ENCODE data around the gene NDUFAF8. TPM values are rescaled to one million over a fixed set of nuclear protein-coding genes. Genes with fewer than 3 reads are reported as not detected.

Gene NDUFAF8
- 57.7 and 58.1 TPM in 2 replicates for total RNA-seq

- peak within 1 kb of the TSS; percentile 96 for H3K4me3 Mint-ChIP-seq (ENCODE audit: low read depth)
- H3K27ac Mint-ChIP-seq: peak within 1 kb of the TSS; percentile 95
- peaks cover 32% of the 10 kb centered on the region for H3K36me3 Mint-ChIP-seq (ENCODE audit: low read depth)
- peaks cover 20% of the 10 kb centered on the region for H3K4me1 Mint-ChIP-seq (ENCODE audit: low read depth)
- peak; percentile 97 for DNase-seq (ENCODE audit: low spot score)
- H3K27me3 Mint-ChIP-seq (ENCODE audit: low read depth): no peaks in the 10 kb centered on the region
- intact Hi-C loops (cut with micrococcal nuclease): loop anchor here (1.0 to 5.0 kb wide), 2 partner anchors 16 to 248 kb away; no protein-coding TSS in a partner anchor
- no peaks in the 10 kb centered on the region for H3K9me3 Mint-ChIP-seq
Observed at GRCh38 chr17:81238815-81239713, at the start of gene NDUFAF8, which contains the start of gene TEPSIN. TSS of gene NDUFAF8 (plus strand) at chr17:81239318. CDS start at chr17:81239364, 46 bp downstream. TSS of gene TEPSIN (minus strand) at chr17:81239055. CDS start at chr17:81239033, 22 bp downstream.

DNA sequence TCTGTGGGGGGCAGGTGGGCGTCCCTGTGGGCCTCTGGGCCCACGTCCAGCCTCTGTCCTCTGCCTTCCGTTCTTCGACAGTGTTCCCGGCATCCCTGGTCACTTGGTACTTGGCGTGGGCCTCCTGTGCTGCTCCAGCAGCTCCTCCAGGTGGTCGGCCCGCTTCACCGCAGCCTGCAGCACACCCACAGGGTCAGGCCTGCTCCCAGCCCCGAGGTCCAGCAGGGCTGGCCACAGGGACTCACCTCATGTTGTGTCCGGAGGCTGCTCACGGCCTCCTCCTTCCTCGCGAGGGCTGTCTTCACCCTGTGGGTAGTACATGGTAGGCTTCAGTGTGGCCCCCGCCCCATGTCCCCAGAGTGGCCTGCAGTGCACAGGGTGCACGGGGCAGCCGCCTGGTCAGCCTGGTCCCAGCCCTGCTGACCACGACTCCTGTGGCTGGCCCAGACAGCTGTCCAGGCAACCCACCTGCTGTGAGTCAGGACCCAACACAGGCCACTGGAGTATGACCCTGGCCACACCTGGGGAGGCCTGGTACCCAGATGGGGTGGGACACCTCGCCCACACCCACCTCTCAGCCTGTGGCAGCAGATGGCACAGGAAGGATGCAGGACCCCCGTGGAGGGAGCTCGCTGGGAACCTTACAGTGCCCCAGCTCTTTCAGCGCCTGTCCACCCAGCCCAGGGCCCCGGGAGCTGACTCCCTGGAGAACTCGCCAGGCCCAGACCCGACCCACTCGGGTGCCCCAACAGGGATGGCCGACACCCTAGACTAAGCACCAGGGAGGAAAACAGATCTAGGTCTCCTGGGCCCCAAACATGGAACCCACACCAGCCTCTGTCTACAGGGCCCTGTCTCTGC is 49.2 kb upstream of the NDUFAF8 start:
- H3K27ac Mint-ChIP-seq: no peak overlapping the region
- no peak overlapping the region for H3K4me3 Mint-ChIP-seq (ENCODE audit: low read depth)

DNA sequence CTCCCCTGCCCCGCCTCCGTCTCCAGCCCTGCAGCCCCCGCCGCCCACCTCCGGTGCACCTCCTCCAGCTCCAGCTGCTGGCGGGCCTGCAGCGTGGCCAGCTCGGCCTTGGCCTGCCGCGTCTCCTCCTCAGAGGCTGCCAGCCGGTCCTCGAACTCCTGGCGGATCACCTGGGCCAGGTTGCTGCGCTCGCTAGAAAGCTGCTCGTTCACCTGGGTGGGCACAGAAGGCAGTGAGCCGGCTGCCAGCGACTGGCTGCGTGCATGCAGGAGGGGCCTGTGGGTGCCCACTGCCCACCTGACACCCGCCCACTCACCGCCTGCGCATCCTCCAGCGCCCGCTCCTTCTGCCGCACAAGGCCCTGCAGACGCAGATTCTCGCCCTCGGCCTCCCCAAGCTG is 48.5 kb upstream of the NDUFAF8 start:
- intact Hi-C loops (cut with micrococcal nuclease): no loop called here
- H3K27me3 Mint-ChIP-seq (ENCODE audit: low read depth): no peaks in the 10 kb centered on the region

More for the DNA sequence above, 49.2 kb upstream of the NDUFAF8 start:
- Mint-ChIP-seq H3K4me1 (ENCODE audit: low read depth) (no peaks in the 10 kb centered on the region), H3K9me3 (no peaks in the 10 kb centered on the region), H3K36me3 (ENCODE audit: low read depth) (no peaks in the 10 kb centered on the region), H3K27me3 (ENCODE audit: low read depth) (no peaks in the 10 kb centered on the region)
- intact Hi-C loops (cut with micrococcal nuclease): no loop called here
- DNase-seq (ENCODE audit: low spot score): no peak

GRCh38 chr17:81191116-81191515 is 48.0 kb upstream of the NDUFAF8 start:
- DNase-seq (ENCODE audit: low spot score): no peak
- no peaks in the 10 kb centered on the region for H3K9me3 Mint-ChIP-seq
- intact Hi-C loops (cut with micrococcal nuclease): no loop called here
- H3K27me3 Mint-ChIP-seq (ENCODE audit: low read depth): no peaks in the 10 kb centered on the region
- no peak overlapping the region for H3K27ac Mint-ChIP-seq
- H3K36me3 Mint-ChIP-seq (ENCODE audit: low read depth): no peaks in the 10 kb centered on the region
- H3K4me3 Mint-ChIP-seq (ENCODE audit: low read depth): no peak overlapping the region
- no peaks in the 10 kb centered on the region for H3K4me1 Mint-ChIP-seq (ENCODE audit: low read depth)

More for the DNA sequence above, 48.5 kb upstream of the NDUFAF8 start:
- Mint-ChIP-seq H3K27ac (no peak overlapping the region), H3K9me3 (no peaks in the 10 kb centered on the region), H3K4me3 (ENCODE audit: low read depth) (no peak overlapping the region), H3K4me1 (ENCODE audit: low read depth) (no peaks in the 10 kb centered on the region), H3K36me3 (ENCODE audit: low read depth) (no peaks in the 10 kb centered on the region)
- no peak for DNase-seq (ENCODE audit: low spot score)

GRCh38 chr17:81191646-81192045 is 47.5 kb upstream of the NDUFAF8 start:
- H3K27me3 Mint-ChIP-seq (ENCODE audit: low read depth): no peaks in the 10 kb centered on the region
- H3K36me3 Mint-ChIP-seq (ENCODE audit: low read depth): no peaks in the 10 kb centered on the region
- DNase-seq (ENCODE audit: low spot score): no peak
- intact Hi-C loops (cut with micrococcal nuclease): no loop called here
- H3K4me1 Mint-ChIP-seq (ENCODE audit: low read depth): no peaks in the 10 kb centered on the region
- no peak overlapping the region for H3K27ac Mint-ChIP-seq
- no peaks in the 10 kb centered on the region for H3K9me3 Mint-ChIP-seq
- no peak overlapping the region for H3K4me3 Mint-ChIP-seq (ENCODE audit: low read depth)

GRCh38 chr17:81192386-81193050 is 46.6 kb upstream of the NDUFAF8 start:
- Mint-ChIP-seq H3K9me3 (no peaks in the 10 kb centered on the region), H3K27ac (no peak overlapping the region)
- intact Hi-C loops (cut with micrococcal nuclease): no loop called here

GRCh38 chr17:81193051-81193410 is 46.1 kb upstream of the NDUFAF8 start:
- no peaks in the 10 kb centered on the region for H3K4me1 Mint-ChIP-seq (ENCODE audit: low read depth)
- no peaks in the 10 kb centered on the region for H3K27me3 Mint-ChIP-seq (ENCODE audit: low read depth)
- no peak overlapping the region for H3K4me3 Mint-ChIP-seq (ENCODE audit: low read depth)
- H3K9me3 Mint-ChIP-seq: no peaks in the 10 kb centered on the region
- H3K36me3 Mint-ChIP-seq (ENCODE audit: low read depth): no peaks in the 10 kb centered on the region
- H3K27ac Mint-ChIP-seq: no peak overlapping the region
- intact Hi-C loops (cut with micrococcal nuclease): no loop called here
- DNase-seq (ENCODE audit: low spot score): no peak

More at GRCh38 chr17:81192386-81193050, 46.6 kb upstream of the NDUFAF8 start:
- H3K27me3 Mint-ChIP-seq (ENCODE audit: low read depth): no peaks in the 10 kb centered on the region
- no peaks in the 10 kb centered on the region for H3K36me3 Mint-ChIP-seq (ENCODE audit: low read depth)
- no peak for DNase-seq (ENCODE audit: low spot score)
- no peak overlapping the region for H3K4me3 Mint-ChIP-seq (ENCODE audit: low read depth)
- H3K4me1 Mint-ChIP-seq (ENCODE audit: low read depth): no peaks in the 10 kb centered on the region

DNA sequence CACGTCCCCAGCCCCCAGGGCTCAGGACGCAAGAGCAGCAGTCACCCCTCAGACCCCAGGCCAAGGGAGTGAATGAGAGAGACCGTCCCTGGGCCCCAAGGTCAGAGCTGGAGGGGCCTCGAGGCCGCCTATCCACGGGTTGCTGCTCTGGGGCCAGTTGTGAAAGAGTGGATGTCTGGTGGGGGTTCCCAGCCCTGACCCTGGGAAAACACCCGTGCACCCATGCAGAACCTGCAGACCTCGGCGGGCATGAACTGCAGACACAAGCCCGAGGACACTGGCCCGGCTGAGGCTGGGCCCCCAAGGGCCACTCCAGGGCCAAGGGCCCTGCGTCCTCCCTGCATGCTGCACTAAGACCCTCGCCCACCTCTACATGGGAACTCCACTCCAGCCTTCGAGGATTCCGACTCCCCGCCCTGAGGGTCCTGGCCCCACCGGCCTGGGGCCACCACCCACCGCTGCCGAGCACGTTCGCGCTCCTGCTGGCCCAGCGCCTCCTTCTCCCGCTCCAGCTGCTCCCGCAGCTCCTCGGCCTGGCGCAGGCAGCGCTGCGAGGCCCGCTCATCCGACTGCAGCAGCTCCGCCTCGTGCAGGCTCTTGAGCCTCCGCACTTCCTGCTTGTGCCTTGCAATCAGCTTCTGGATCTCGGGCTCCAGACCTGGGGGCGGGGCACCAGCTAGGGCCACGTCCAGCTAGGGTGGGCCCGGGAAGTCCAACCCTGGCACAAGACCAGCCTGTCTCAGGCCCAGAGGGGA is 45.5 kb upstream of the NDUFAF8 start:
- intact Hi-C loops (cut with micrococcal nuclease): no loop called here
- Mint-ChIP-seq H3K4me1 (ENCODE audit: low read depth) (no peaks in the 10 kb centered on the region), H3K9me3 (no peaks in the 10 kb centered on the region), H3K27ac (no peak overlapping the region), H3K4me3 (ENCODE audit: low read depth) (no peak overlapping the region), H3K36me3 (ENCODE audit: low read depth) (no peaks in the 10 kb centered on the region), H3K27me3 (ENCODE audit: low read depth) (no peaks in the 10 kb centered on the region)
- DNase-seq (ENCODE audit: low spot score): no peak

DNA sequence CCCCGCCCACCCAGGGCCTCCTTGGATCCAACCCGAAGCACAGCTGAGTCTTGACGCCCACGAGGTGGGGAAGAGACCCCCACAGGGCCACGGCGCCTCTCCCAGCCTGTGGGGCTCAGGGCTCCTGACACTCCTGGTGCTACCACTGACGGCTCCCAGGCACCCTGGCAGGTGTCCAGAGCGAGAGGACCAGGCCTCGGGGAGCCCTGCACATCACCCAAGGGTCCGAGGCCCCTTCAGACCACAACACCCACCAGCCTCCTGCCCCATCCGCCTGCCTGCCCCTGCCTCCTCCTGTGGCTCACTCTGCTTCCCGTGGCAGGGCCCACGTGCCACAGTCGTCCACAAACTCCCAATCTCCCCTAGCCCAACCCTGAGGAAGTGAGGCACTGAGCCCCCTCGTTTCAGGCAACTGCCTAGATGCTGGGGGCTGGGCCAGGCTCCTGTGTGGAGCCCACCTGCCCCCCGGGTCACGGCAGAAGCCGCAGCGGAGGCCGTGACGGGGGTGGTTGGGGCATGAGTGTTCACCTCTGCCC is 44.8 kb upstream of the NDUFAF8 start:
- H3K36me3 Mint-ChIP-seq (ENCODE audit: low read depth): no peaks in the 10 kb centered on the region
- intact Hi-C loops (cut with micrococcal nuclease): no loop called here
- no peak for DNase-seq (ENCODE audit: low spot score)
- no peaks in the 10 kb centered on the region for H3K27me3 Mint-ChIP-seq (ENCODE audit: low read depth)
- H3K4me1 Mint-ChIP-seq (ENCODE audit: low read depth): no peaks in the 10 kb centered on the region
- no peak overlapping the region for H3K4me3 Mint-ChIP-seq (ENCODE audit: low read depth)
- H3K9me3 Mint-ChIP-seq: no peaks in the 10 kb centered on the region
- no peak overlapping the region for H3K27ac Mint-ChIP-seq

- DNase-seq (ENCODE audit: low spot score): no peak
- Mint-ChIP-seq H3K27ac (no peak overlapping the region), H3K36me3 (ENCODE audit: low read depth) (no peaks in the 10 kb centered on the region), H3K4me1 (ENCODE audit: low read depth) (no peaks in the 10 kb centered on the region), H3K9me3 (no peaks in the 10 kb centered on the region), H3K27me3 (ENCODE audit: low read depth) (no peaks in the 10 kb centered on the region), H3K4me3 (ENCODE audit: low read depth) (no peak overlapping the region)
- intact Hi-C loops (cut with micrococcal nuclease): no loop called here
Observed at GRCh38 chr17:81194941-81195901, 43.9 kb upstream of the NDUFAF8 start.

GRCh38 chr17:81195941-81196495 is 43.1 kb upstream of the NDUFAF8 start:
- intact Hi-C loops (cut with micrococcal nuclease): no loop called here
- Mint-ChIP-seq H3K27me3 (ENCODE audit: low read depth) (no peaks in the 10 kb centered on the region), H3K27ac (no peak overlapping the region), H3K9me3 (no peaks in the 10 kb centered on the region), H3K4me3 (ENCODE audit: low read depth) (no peak overlapping the region), H3K36me3 (ENCODE audit: low read depth) (no peaks in the 10 kb centered on the region), H3K4me1 (ENCODE audit: low read depth) (no peaks in the 10 kb centered on the region)
- DNase-seq (ENCODE audit: low spot score): no peak

Measured in activated T-helper 2 cell treated with anti-CD3 and anti-CD28 coated beads, Interferon-gamma antibody, Interleukin-2, Interleukin-4, amounts not matched to agents 10 μg/mL and 5 μg/mL and 100 μg/mL, durations not matched to agents 14 hours and 24 hours and 36 hours (primary cell).